Endothelial cell of umbilical vein (primary cell): ENCODE data around the gene USPL1. TPM values are rescaled to one million over a fixed set of nuclear protein-coding genes. Genes with fewer than 3 reads are reported as not detected.

Experiments used
- BruUV-seq: library from RNA; stranded (reverse); fragments of 400-500 nt; replicated peaks from 2 replicates; lab custom pipeline; 2021; lab: Mats Ljungman, UMichigan
- CTCF ChIA-PET: fragments of 300-600, 350-600 bp; sonication (Branson Sonifier 250); formaldehyde crosslinking; loops from one replicate; lab custom pipeline; 2021; ENCODE audit warnings: antibody characterized with exemption, inconsistent platforms; lab: Charles Lee
- POLR2A ChIA-PET: fragments of 300-600, 350-600 bp; sonication (Branson Sonifier 250); formaldehyde crosslinking; loops from one replicate; lab custom pipeline; 2021; ENCODE audit warnings: antibody characterized with exemption, inconsistent platforms; lab: Charles Lee
- DNase-seq: peaks from one replicate; pipeline ENCODE4 v3.0.0-alpha.2; 2011; ENCODE audit warnings: low read depth, low spot score
- FAIRE-seq: peaks from 2 replicates; lab custom pipeline; 2011; peaks lifted over from hg19 to GRCh38; lab: Jason Lieb, UNC
- H2AFZ ChIP-seq: 2 replicates; pipeline ENCODE4 v1.6.0; 2012; ENCODE audit warnings: low read depth, low read length, control low read depth, inconsistent platforms
- H3K27ac ChIP-seq: 2 replicates; pipeline ENCODE4 v1.5.1; 2011; ENCODE audit warnings: low read depth, mild to moderate bottlenecking, control low read depth, low read length, moderate library complexity; ENCODE audit not compliant: insufficient read depth
- H3K27me3 ChIP-seq, 2 experiments: 2 replicates each; pipeline versions ENCODE4 v1.6.0 to v1.6.1; 2011; ENCODE audit warnings: low read length in 2 of 2, mixed read lengths in 1 of 2; ENCODE audit not compliant: control insufficient read depth in 2 of 2, insufficient read depth in 2 of 2
- H3K36me3 ChIP-seq, 2 experiments: 2 replicates in 1 of 2; 3 replicates in 1 of 2; pipeline ENCODE4 v1.5.1; 2011; ENCODE audit warnings: low read length in 2 of 2, mild to moderate bottlenecking in 1 of 2, moderate library complexity in 1 of 2; ENCODE audit not compliant: control insufficient read depth in 2 of 2, insufficient read depth in 2 of 2; ENCODE audit errors: extremely low read depth in 1 of 2
- H3K4me1 ChIP-seq: 3 replicates; pipeline ENCODE4 v1.5.1; 2011; ENCODE audit warnings: mild to moderate bottlenecking, low read length; ENCODE audit not compliant: control insufficient read depth, insufficient read depth; ENCODE audit errors: extremely low read depth
- H3K4me2 ChIP-seq: 2 replicates; pipeline ENCODE4 v1.6.1; 2011; ENCODE audit warnings: low read length, control low read depth, mixed read lengths; ENCODE audit not compliant: insufficient read depth
- H3K4me3 ChIP-seq, 3 experiments: fragments of 200-600 bp in 1 of 3; sonication (generic), shearing (Covaris generic) in 1 of 3; replicated peaks in 1 of 3; 2 replicates each; pipeline ENCODE4 v1.5.1; 2011 to 2016; ENCODE audit warnings: control low read depth in 3 of 3, low read length in 3 of 3, mild to moderate bottlenecking in 2 of 3, inconsistent platforms in 1 of 3, low read depth in 1 of 3, moderate library complexity in 1 of 3; ENCODE audit not compliant: insufficient read depth in 1 of 3
- H3K79me2 ChIP-seq: 2 replicates; pipeline ENCODE4 v1.6.0; 2012; ENCODE audit warnings: low read length, inconsistent platforms; ENCODE audit not compliant: control insufficient read depth, insufficient read depth
- H3K9ac ChIP-seq: replicated peaks from 2 replicates; pipeline ENCODE3; 2011; ENCODE audit warnings: low read length, control low read depth; ENCODE audit not compliant: insufficient read depth; ENCODE audit errors: extremely low read depth
- H3K9me1 ChIP-seq: replicated peaks from 3 replicates; pipeline ENCODE4 v1.6.0; 2011; ENCODE audit warnings: mild to moderate bottlenecking, low read length; ENCODE audit not compliant: control insufficient read depth, insufficient read depth; ENCODE audit errors: extremely low read depth
- H3K9me3 ChIP-seq: replicated peaks from 2 replicates; pipeline ENCODE4 v1.5.1; 2012; ENCODE audit warnings: low read length, inconsistent platforms; ENCODE audit not compliant: control insufficient read depth, insufficient read depth
- H4K20me1 ChIP-seq: replicated peaks from 2 replicates; pipeline ENCODE3; 2011; ENCODE audit warnings: mild to moderate bottlenecking, low read length; ENCODE audit not compliant: control insufficient read depth, insufficient read depth; ENCODE audit errors: extremely low read depth
- CTCF ChIP-seq, 2 donors: IDR thresholded peaks; 1 replicate in 1 of 2; 2 replicates in 1 of 2; pipeline ENCODE4 v1.5.1; 2011; ENCODE audit warnings: low read length in 2 of 2, mild to moderate bottlenecking in 2 of 2, moderate library complexity in 2 of 2, control low read depth in 1 of 2, inconsistent platforms in 1 of 2, low read depth in 1 of 2; ENCODE audit not compliant: insufficient read depth in 1 of 2; ENCODE audit errors: extremely low read depth in 1 of 2
- EZH2 ChIP-seq: IDR thresholded peaks from 2 replicates; pipeline ENCODE4 v1.6.1; 2012; ENCODE audit warnings: borderline replicate concordance, low read depth, mild to moderate bottlenecking, moderate library complexity, low read length, inconsistent platforms; ENCODE audit not compliant: severe bottlenecking
- FOS ChIP-seq: IDR thresholded peaks from 2 replicates; pipeline ENCODE4 v1.6.1; 2011; ENCODE audit warnings: mild to moderate bottlenecking, low read length, moderate library complexity, borderline replicate concordance; ENCODE audit not compliant: insufficient read depth
- GATA2 ChIP-seq: IDR thresholded peaks from 2 replicates; pipeline ENCODE4 v1.7.0; 2011; ENCODE audit warnings: low read depth, mild to moderate bottlenecking, moderate library complexity, mixed read lengths, low read length; ENCODE audit not compliant: insufficient read length, insufficient read depth
- JUN ChIP-seq: IDR thresholded peaks from 2 replicates; pipeline ENCODE4 v1.6.1; 2011; ENCODE audit warnings: borderline replicate concordance, low read depth; ENCODE audit not compliant: insufficient read length, insufficient read depth
- MAX ChIP-seq: IDR thresholded peaks from 2 replicates; pipeline ENCODE4 v1.6.1; 2011; ENCODE audit not compliant: insufficient read depth, insufficient read length
- MYC ChIP-seq: IDR thresholded peaks from one replicate; pipeline ENCODE4 v1.6.1; 2011; ENCODE audit warnings: mild to moderate bottlenecking, low read depth, low read length
- POLR2A ChIP-seq: IDR thresholded peaks from 2 replicates; pipeline ENCODE4 v1.6.1; 2012; ENCODE audit warnings: low read depth, mild to moderate bottlenecking, control low read depth, low read length
- POLR2AphosphoS5 ChIP-seq: IDR thresholded peaks from 2 replicates; pipeline ENCODE4 v1.6.1; 2012; ENCODE audit warnings: low read depth, mild to moderate bottlenecking, control low read depth, low read length, moderate library complexity; ENCODE audit not compliant: insufficient read depth
- dilution Hi-C: fragments of 300-500 bp; cut with MboI; formaldehyde crosslinking; loops from one replicate; pipeline ENCODE4 v1.15.0; 2019; ENCODE audit warnings: low sequenced_read_pairs; ENCODE audit not compliant: extremely low pct_ligation_motif_present
- intact Hi-C: fragments of 100-400 bp; cut with micrococcal nuclease; formaldehyde crosslinking; loops from one replicate; pipeline ENCODE4 v1.10.0; 2022
- polyA plus RNA-seq, 4 experiments: library from polyadenylated mRNA; depleted of rRNA in 3 of 4; stranded (reverse) in 3 of 4; unstranded in 1 of 4; fragments of >200 nt; gene quantifications; 2 replicates each; pipeline versions ENCODE4 v1.2.1 to v1.2.3, GENCODE V29; 2011 to 2012; ENCODE audit warnings: missing spikeins in 1 of 4
- total RNA-seq: library from RNA; stranded (reverse); gene quantifications from 2 replicates; pipeline ENCODE4 v1.2.3, GENCODE V29; 2021

USPL1 gene
- total and polyA plus RNA-seq, 2 donors (not counting 3 experiments of a cell fraction or from before 2014, with no cell fraction given) = 14.6 to 21.0 TPM

- peaks cover 86% of the 10 kb centered on the region for H3K79me2 ChIP-seq
- H3K4me1 ChIP-seq = peaks cover 38% of the 10 kb centered on the region
- TF ChIP-seq CTCF (IDR thresholded peaks at IDR 0.05; ENCODE audit: extremely low read depth in 1 of 2, insufficient read depth in 1 of 2, low read depth in 1 of 2, low read length in 2 of 2) = no peak
- TF ChIP-seq POLR2A = no peak
- TF ChIP-seq POLR2AphosphoS5 = no peak
- no peak for TF ChIP-seq JUN
- TF ChIP-seq GATA2 = no peak
- TF ChIP-seq FOS = no peak
- TF ChIP-seq MYC = no peak
- TF ChIP-seq EZH2 = no peak
- TF ChIP-seq MAX = no peak
- H2AFZ ChIP-seq = no peak overlapping the region
- no peak overlapping the region for H3K9ac ChIP-seq
- H3K4me3 ChIP-seq = no peak overlapping the region
- intact Hi-C loops (no loop called here), dilution Hi-C loops (no loop called here)
- FAIRE-seq = no peak
- DNase-seq = no peak
- no peak overlapping the region for H3K4me2 ChIP-seq
- no TSS peak for BruUV-seq
- peaks cover 2 to 7% of the 10 kb centered on the region in 2 experiments for H3K36me3 ChIP-seq
- no peaks in the 10 kb centered on the region for H3K9me1 ChIP-seq
- ChIA-PET CTCF (interaction anchor here (2.0 kb wide), 1 partner anchor 12 kb away, joined by 6 read pairs; no protein-coding TSS in a partner anchor), POLR2A (no interaction called here)
- H4K20me1 ChIP-seq = no peaks in the 10 kb centered on the region
- no peaks in the 10 kb centered on the region for H3K9me3 ChIP-seq
- H3K27me3 ChIP-seq = no peaks in the 10 kb centered on the region
- no peak overlapping the region for H3K27ac ChIP-seq
Observed at GRCh38 chr13:30624630-30625029, 6.9 kb downstream of the USPL1 start.
